Neural cell (in vitro differentiated cells): ENCODE measurements around the gene DLD. TPM values are rescaled to one million over a fixed set of nuclear protein-coding genes. Genes with fewer than 3 reads are reported as not detected.

ENCODE experiments used
- H2AFZ ChIP-seq: fragments of 200-600, 300-800 bp; sonication (generic), shearing (Covaris generic); 2 replicates; pipeline ENCODE4 v1.6.0; 2014; ENCODE audit warnings: low read depth, mild to moderate bottlenecking, antibody characterized with exemption, low read length, moderate library complexity
- H3F3A ChIP-seq: fragments of 200-600 bp; shearing (Covaris generic); 2 replicates; pipeline ENCODE4 v1.6.1; 2016; ENCODE audit warnings: mild to moderate bottlenecking, moderate library complexity, mixed read lengths, antibody characterized with exemption, low read length; ENCODE audit not compliant: insufficient read depth, poor library complexity, severe bottlenecking
- H3K27ac ChIP-seq: fragments of 200-600, 300-800 bp; sonication (generic), shearing (Covaris generic); 2 replicates; pipeline ENCODE4 v1.5.1; 2014; ENCODE audit warnings: mild to moderate bottlenecking, low read length, moderate library complexity
- H3K27me3 ChIP-seq: fragments of 300-800, 200-600 bp; sonication (generic), shearing (Covaris generic); 2 replicates; pipeline ENCODE4 v1.6.0; 2014; ENCODE audit warnings: mild to moderate bottlenecking, low read depth, low read length, moderate library complexity; ENCODE audit not compliant: insufficient read depth
- H3K36me3 ChIP-seq: fragments of 300-800, 200-600 bp; sonication (generic), shearing (Covaris generic); 2 replicates; pipeline ENCODE4 v1.5.1; 2014; ENCODE audit warnings: mild to moderate bottlenecking, antibody characterized with exemption, low read length, moderate library complexity; ENCODE audit not compliant: insufficient read depth
- H3K4me2 ChIP-seq: fragments of 300-800, 200-600 bp; sonication (generic), shearing (Covaris generic); 2 replicates; pipeline ENCODE4 v1.6.0; 2014; ENCODE audit warnings: mild to moderate bottlenecking, low read length
- H3K4me3 ChIP-seq: fragments of 300-800, 200-600 bp; sonication (generic), shearing (Covaris generic); 2 replicates; pipeline ENCODE4 v1.5.1; 2014; ENCODE audit warnings: mild to moderate bottlenecking, low read length, moderate library complexity
- H3K79me2 ChIP-seq: fragments of 200-600 bp; shearing (Covaris generic); replicated peaks from 2 replicates; pipeline ENCODE4 v1.6.0; 2014; ENCODE audit warnings: mild to moderate bottlenecking, low read length, moderate library complexity; ENCODE audit not compliant: insufficient read depth
- H3K9ac ChIP-seq: fragments of 300-800, 200-600 bp; sonication (generic), shearing (Covaris generic); 2 replicates; pipeline ENCODE4 v1.6.1; 2016; ENCODE audit warnings: mild to moderate bottlenecking, low read length, mixed read lengths
- H3K9me2 ChIP-seq: fragments of 200-600 bp; shearing (Covaris generic); 2 replicates; pipeline ENCODE4 v1.6.1; 2016; ENCODE audit warnings: mild to moderate bottlenecking, low read length, mixed read lengths; ENCODE audit not compliant: insufficient read depth
- H3K9me3 ChIP-seq: fragments of 200-600, 300-800 bp; sonication (generic), shearing (Covaris generic); 2 replicates; pipeline ENCODE4 v1.6.1; 2016; ENCODE audit warnings: mild to moderate bottlenecking, mixed run types, low read length, moderate library complexity, mixed read lengths
- H4K20me1 ChIP-seq: fragments of 200-600 bp; shearing (Covaris generic); 2 replicates; pipeline ENCODE4 v1.6.1; 2016; ENCODE audit warnings: mild to moderate bottlenecking, mixed run types; ENCODE audit not compliant: insufficient read depth
- CTCF ChIP-seq: fragments of 450-650 bp; IDR thresholded peaks from 2 replicates; pipeline ENCODE4 v1.5.1; 2014; ENCODE audit warnings: antibody characterized with exemption, mild to moderate bottlenecking, moderate library complexity; ENCODE audit not compliant: poor library complexity, severe bottlenecking
- EP300 ChIP-seq: fragments of 450-650 bp; conservative IDR thresholded peaks from 2 replicates; pipeline ENCODE4 v1.6.1; 2014; ENCODE audit warnings: antibody characterized with exemption, mild to moderate bottlenecking, moderate library complexity; ENCODE audit not compliant: poor library complexity, severe bottlenecking
- EZH2 ChIP-seq: fragments of 200-600, 300-800 bp; shearing (Covaris generic), sonication (generic); IDR thresholded peaks from 2 replicates; pipeline ENCODE4 v1.6.1; 2014; ENCODE audit warnings: antibody characterized with exemption, low read length, borderline replicate concordance, mild to moderate bottlenecking; ENCODE audit not compliant: insufficient read depth, poor library complexity, severe bottlenecking
- MXI1 ChIP-seq: fragments of 450-650 bp; conservative IDR thresholded peaks from 2 replicates; pipeline ENCODE4 v1.6.1; 2014; ENCODE audit warnings: antibody characterized with exemption, mild to moderate bottlenecking; ENCODE audit not compliant: poor library complexity, severe bottlenecking
- POLR2AphosphoS5 ChIP-seq: IDR thresholded peaks from 2 replicates; pipeline ENCODE4 v1.6.1; 2012
- RAD21 ChIP-seq: fragments of 450-650 bp; conservative IDR thresholded peaks from 2 replicates; pipeline ENCODE4 v1.6.1; 2014; ENCODE audit warnings: antibody characterized with exemption, mild to moderate bottlenecking, moderate library complexity
- REST ChIP-seq: IDR thresholded peaks from 2 replicates; pipeline ENCODE4 v1.6.1; 2012; ENCODE audit warnings: borderline replicate concordance
- SMC3 ChIP-seq: fragments of 450-650 bp; conservative IDR thresholded peaks from 2 replicates; pipeline ENCODE4 v1.6.1; 2014; ENCODE audit warnings: antibody characterized with exemption, mild to moderate bottlenecking, moderate library complexity; ENCODE audit not compliant: poor library complexity
- TAF1 ChIP-seq: IDR thresholded peaks from 2 replicates; pipeline ENCODE4 v1.6.1; 2012; ENCODE audit warnings: low read depth
- polyA plus RNA-seq: library from polyadenylated mRNA; depleted of rRNA; stranded (reverse); fragments of >200 nt; gene quantifications from 2 replicates; pipeline ENCODE4 v1.2.3, GENCODE V29; 2014

DLD gene
- polyA plus RNA-seq, 1 donor from 2014 or later: 214 TPM

GRCh38 chr7:107939573-107940489 is 48.8 kb downstream of the DLD start:
- Histone ChIP-seq H3K4me3 (no peak overlapping the region), H2AFZ (no peak overlapping the region), H3K79me2 (no peaks in the 10 kb centered on the region), H3K9me3 (no peaks in the 10 kb centered on the region), H3K4me2 (no peak overlapping the region), H3K27me3 (no peaks in the 10 kb centered on the region), H3K36me3 (peaks cover 6% of the 10 kb centered on the region), H3F3A (no peaks in the 10 kb centered on the region), H3K27ac (no peak overlapping the region), H3K9me2 (no peaks in the 10 kb centered on the region), H4K20me1 (no peaks in the 10 kb centered on the region), H3K9ac (no peak overlapping the region)
- TF ChIP-seq EZH2: no peak
- no peak for TF ChIP-seq MXI1
- TF ChIP-seq TAF1: no peak
- no peak for TF ChIP-seq RAD21
- TF ChIP-seq SMC3: no peak
- TF ChIP-seq POLR2AphosphoS5: no peak
- TF ChIP-seq EP300: no peak
- TF ChIP-seq REST: no peak
- no peak for TF ChIP-seq CTCF

GRCh38 chr7:107940951-107941350 is 50.0 kb downstream of the DLD start:
- H3K27ac ChIP-seq: no peak overlapping the region
- H3K36me3 ChIP-seq: peaks cover 6% of the 10 kb centered on the region
- no peak overlapping the region for H3K4me2 ChIP-seq

More at GRCh38 chr7:107940951-107941350, 50.0 kb downstream of the DLD start:
- Histone ChIP-seq H2AFZ (no peak overlapping the region), H3F3A (no peaks in the 10 kb centered on the region), H3K9ac (no peak overlapping the region), H3K9me3 (no peaks in the 10 kb centered on the region), H4K20me1 (no peaks in the 10 kb centered on the region), H3K4me3 (no peak overlapping the region), H3K9me2 (no peaks in the 10 kb centered on the region), H3K27me3 (no peaks in the 10 kb centered on the region), H3K79me2 (no peaks in the 10 kb centered on the region)
- TF ChIP-seq MXI1: no peak
- TF ChIP-seq REST: no peak
- TF ChIP-seq SMC3: no peak
- TF ChIP-seq EP300: no peak
- TF ChIP-seq CTCF: no peak
- TF ChIP-seq POLR2AphosphoS5: no peak
- TF ChIP-seq RAD21: no peak
- TF ChIP-seq EZH2: no peak
- TF ChIP-seq TAF1: no peak
